ENCODE results near the gene TARS3.

DNA sequence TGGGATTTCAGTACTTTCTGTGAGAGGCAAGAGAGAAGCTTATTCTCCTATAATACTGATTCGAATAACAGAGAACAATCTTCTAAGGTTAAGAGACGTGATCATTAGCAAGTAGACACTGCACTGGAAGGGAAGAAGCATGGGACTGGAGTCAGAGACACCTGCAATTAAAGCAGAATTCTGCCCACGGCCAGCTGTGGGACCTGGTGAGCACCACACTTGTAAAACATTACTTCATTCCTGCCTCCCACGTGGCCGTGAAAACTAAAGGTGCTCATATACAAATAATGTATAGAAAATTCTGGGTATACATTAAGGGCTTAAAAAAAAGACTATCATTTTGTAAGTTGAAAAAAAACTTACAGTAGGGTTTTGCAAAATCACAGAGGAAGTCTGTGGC, 74.1 kb downstream of the TARS3 start:
- TF ChIP-seq POLR2AphosphoS5 (IDR thresholded peaks at IDR 0.05; ENCODE audit: borderline replicate concordance, low read depth, low read length) (no peak), EZH2 (IDR thresholded peaks at IDR 0.05) (no peak)

Data from SK-N-MC (cell line).